BE2C (cell line): Measurements from ENCODE around the gene DHCR7.

Source experiments
- DNase-seq: peaks from one replicate; pipeline ENCODE4 v3.0.0-alpha.2; 2020
- H3K27me3 ChIP-seq: fragments of 250-450 bp; sonication (Bioruptor Pico); 2 replicates; pipeline ENCODE4 v1.5.1; 2020; ENCODE audit warnings: mild to moderate bottlenecking
- H3K36me3 ChIP-seq: fragments of 250-450 bp; sonication (Bioruptor Pico); 2 replicates; pipeline ENCODE4 v1.5.1; 2020; ENCODE audit warnings: mild to moderate bottlenecking
- H3K4me1 ChIP-seq: fragments of 250-450 bp; sonication (Bioruptor Pico); 2 replicates; pipeline ENCODE4 v1.5.1; 2020
- H3K4me3 ChIP-seq: 2 replicates; pipeline ENCODE4 v1.5.1; 2011; ENCODE audit warnings: low read depth, low read length
- H3K9me3 ChIP-seq: fragments of 250-450 bp; sonication (Bioruptor Pico); 2 replicates; pipeline ENCODE4 v1.5.1; 2020
- CTCF ChIP-seq: IDR thresholded peaks from 2 replicates; pipeline ENCODE4 v1.5.1; 2012; ENCODE audit warnings: mild to moderate bottlenecking, low read depth, low read length

DHCR7 gene

GRCh38 chr11:71385091-71385490, 63.1 kb downstream of the DHCR7 start:
- TF ChIP-seq CTCF = no peak
- Histone ChIP-seq H3K27me3 (peaks cover 55% of the 10 kb centered on the region), H3K36me3 (no peaks in the 10 kb centered on the region), H3K4me1 (no peaks in the 10 kb centered on the region), H3K4me3 (no peak overlapping the region), H3K9me3 (no peaks in the 10 kb centered on the region; the same call in 1 of the 2 replicates)
- no peak for DNase-seq

GRCh38 chr11:71384561-71384960, 63.6 kb downstream of the DHCR7 start:
- Histone ChIP-seq H3K4me1 (no peaks in the 10 kb centered on the region), H3K27me3 (peaks cover 50% of the 10 kb centered on the region), H3K4me3 (no peak overlapping the region), H3K36me3 (no peaks in the 10 kb centered on the region), H3K9me3 (no peaks in the 10 kb centered on the region; the same call in 1 of the 2 replicates)
- TF ChIP-seq CTCF = no peak
- no peak for DNase-seq
